ENCODE results near the gene MECP2.

DNA sequence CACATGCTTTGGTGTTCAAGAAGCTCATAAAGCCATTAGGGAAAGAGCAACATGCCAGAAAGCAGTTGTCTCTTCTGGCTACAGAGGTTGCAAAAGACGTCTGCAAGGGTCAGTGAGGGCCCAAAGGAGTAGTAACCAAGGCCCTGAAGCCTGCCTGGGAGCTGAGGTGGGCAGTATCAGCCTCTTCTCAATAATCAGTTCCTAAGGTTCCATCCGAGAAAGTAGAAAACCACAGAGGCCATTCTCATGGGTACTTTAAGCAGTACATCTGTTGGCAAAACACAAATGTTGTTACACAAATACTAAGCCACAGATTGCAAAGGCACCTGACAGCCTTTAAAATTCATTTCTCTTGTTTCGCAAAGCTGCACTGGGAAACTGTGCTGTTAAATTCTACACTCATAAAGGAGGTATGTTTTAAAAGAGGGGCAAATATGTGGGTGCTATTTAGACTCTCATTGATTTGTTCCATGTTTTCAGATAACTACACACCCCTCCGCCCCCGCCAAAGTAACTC, 37.7 kb downstream of the MECP2 start:
- TF ChIP-seq, protein P1, sequence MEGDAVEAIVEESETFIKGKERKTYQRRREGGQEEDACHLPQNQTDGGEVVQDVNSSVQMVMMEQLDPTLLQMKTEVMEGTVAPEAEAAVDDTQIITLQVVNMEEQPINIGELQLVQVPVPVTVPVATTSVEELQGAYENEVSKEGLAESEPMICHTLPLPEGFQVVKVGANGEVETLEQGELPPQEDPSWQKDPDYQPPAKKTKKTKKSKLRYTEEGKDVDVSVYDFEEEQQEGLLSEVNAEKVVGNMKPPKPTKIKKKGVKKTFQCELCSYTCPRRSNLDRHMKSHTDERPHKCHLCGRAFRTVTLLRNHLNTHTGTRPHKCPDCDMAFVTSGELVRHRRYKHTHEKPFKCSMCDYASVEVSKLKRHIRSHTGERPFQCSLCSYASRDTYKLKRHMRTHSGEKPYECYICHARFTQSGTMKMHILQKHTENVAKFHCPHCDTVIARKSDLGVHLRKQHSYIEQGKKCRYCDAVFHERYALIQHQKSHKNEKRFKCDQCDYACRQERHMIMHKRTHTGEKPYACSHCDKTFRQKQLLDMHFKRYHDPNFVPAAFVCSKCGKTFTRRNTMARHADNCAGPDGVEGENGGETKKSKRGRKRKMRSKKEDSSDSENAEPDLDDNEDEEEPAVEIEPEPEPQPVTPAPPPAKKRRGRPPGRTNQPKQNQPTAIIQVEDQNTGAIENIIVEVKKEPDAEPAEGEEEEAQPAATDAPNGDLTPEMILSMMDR (IDR thresholded peaks at IDR 0.05), result no peak
- no peak for TF ChIP-seq POLR2A (IDR thresholded peaks at IDR 0.05)

Data from lower leg skin (tissue), 3 donors.